ENCODE measurements around the gene SPEN. TPM values are rescaled to one million over a fixed set of nuclear protein-coding genes. Genes with fewer than 3 reads are reported as not detected.

The SPEN gene
- total and polyA plus RNA-seq, 2 of the 13 experiments (the other 11 are each of a cell fraction or from before 2014, with no cell fraction given) = 4.8 to 14.0 TPM

DNA sequence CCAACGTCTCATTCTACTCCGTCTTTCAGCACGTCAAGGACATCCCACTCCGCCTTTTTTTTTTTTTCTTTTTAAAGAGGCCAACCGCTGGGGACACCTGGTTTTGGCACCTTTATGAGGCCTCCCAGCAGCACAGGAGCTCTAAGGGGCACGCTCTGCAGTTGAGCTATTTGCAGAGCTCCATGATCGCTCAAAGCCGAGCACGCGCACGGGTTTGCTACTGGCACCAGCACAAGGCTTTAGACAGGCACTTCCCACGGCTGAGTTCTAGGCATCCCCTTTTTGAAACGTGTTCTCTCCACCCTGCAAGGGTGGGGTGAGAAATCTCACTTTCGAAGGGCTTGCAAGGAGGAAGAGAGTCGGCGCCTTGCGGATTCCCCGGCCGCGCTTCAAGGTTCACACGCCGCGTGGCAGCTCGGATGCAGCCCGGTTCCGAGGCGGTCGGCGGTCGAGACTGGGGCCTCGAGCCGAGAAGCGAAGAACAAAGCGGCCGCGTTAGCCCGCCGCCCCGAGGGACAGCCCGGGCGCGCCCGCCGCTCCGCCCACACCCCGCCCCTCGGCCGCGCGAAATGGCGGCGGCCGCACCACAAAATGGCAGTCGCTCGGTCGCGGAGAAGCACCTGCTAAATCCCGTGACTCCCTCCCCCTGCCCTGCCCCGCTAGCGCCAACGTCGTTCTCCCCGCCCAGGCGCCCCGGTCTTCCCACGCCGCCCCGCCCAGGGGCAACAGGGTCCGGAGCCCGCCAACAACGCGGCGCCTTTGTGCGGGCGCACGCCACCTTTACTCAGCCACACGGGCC, 12.9 kb upstream of the SPEN start (continued):
- TF ChIP-seq, protein P1, sequence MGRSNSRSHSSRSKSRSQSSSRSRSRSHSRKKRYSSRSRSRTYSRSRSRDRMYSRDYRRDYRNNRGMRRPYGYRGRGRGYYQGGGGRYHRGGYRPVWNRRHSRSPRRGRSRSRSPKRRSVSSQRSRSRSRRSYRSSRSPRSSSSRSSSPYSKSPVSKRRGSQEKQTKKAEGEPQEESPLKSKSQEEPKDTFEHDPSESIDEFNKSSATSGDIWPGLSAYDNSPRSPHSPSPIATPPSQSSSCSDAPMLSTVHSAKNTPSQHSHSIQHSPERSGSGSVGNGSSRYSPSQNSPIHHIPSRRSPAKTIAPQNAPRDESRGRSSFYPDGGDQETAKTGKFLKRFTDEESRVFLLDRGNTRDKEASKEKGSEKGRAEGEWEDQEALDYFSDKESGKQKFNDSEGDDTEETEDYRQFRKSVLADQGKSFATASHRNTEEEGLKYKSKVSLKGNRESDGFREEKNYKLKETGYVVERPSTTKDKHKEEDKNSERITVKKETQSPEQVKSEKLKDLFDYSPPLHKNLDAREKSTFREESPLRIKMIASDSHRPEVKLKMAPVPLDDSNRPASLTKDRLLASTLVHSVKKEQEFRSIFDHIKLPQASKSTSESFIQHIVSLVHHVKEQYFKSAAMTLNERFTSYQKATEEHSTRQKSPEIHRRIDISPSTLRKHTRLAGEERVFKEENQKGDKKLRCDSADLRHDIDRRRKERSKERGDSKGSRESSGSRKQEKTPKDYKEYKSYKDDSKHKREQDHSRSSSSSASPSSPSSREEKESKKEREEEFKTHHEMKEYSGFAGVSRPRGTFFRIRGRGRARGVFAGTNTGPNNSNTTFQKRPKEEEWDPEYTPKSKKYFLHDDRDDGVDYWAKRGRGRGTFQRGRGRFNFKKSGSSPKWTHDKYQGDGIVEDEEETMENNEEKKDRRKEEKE (IDR thresholded peaks at IDR 0.05) = no peak
- TF ChIP-seq XBP1 (CRISPR knock-in tag; IDR thresholded peaks at IDR 0.05) (peak; percentile 76; the same call in 1 of the 2 replicates), ZFP41 (CRISPR knock-in tag; IDR thresholded peaks at IDR 0.05; ENCODE audit: borderline replicate concordance) (no peak), DMAP1 (CRISPR knock-in tag; IDR thresholded peaks at IDR 0.05) (peak; percentile 82; the same call in 1 of the 2 replicates), KMT2A (CRISPR knock-in tag; IDR thresholded peaks at IDR 0.05) (0 out of 2 replicates have a peak, but pooled peaks have one; percentile 69), DNMT3B (CRISPR knock-in tag; conservative IDR thresholded peaks at IDR 0.05) (no peak), ARNTL (CRISPR knock-in tag; IDR thresholded peaks at IDR 0.05) (0 out of 2 replicates have a peak, but pooled peaks have one; percentile 59), ZBTB20 (CRISPR knock-in tag; IDR thresholded peaks at IDR 0.05; ENCODE audit: borderline replicate concordance, low read depth) (no peak; the same call in 1 of the 2 replicates), ZNF3 (CRISPR knock-in tag; IDR thresholded peaks at IDR 0.05) (no peak), ZNF83 (CRISPR knock-in tag; IDR thresholded peaks at IDR 0.05; ENCODE audit: borderline replicate concordance) (no peak), SETDB1 (CRISPR knock-in tag; IDR thresholded peaks at IDR 0.05; ENCODE audit: borderline replicate concordance) (no peak)
- TF ChIP-seq, protein P2, sequence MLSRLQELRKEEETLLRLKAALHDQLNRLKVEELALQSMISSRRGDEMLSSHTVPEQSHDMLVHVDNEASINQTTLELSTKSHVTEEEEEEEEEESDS (CRISPR knock-in tag; IDR thresholded peaks at IDR 0.05; ENCODE audit: borderline replicate concordance) = peak; percentile 60; the same call in 1 of the 2 replicates
- TF ChIP-seq, protein P3, sequence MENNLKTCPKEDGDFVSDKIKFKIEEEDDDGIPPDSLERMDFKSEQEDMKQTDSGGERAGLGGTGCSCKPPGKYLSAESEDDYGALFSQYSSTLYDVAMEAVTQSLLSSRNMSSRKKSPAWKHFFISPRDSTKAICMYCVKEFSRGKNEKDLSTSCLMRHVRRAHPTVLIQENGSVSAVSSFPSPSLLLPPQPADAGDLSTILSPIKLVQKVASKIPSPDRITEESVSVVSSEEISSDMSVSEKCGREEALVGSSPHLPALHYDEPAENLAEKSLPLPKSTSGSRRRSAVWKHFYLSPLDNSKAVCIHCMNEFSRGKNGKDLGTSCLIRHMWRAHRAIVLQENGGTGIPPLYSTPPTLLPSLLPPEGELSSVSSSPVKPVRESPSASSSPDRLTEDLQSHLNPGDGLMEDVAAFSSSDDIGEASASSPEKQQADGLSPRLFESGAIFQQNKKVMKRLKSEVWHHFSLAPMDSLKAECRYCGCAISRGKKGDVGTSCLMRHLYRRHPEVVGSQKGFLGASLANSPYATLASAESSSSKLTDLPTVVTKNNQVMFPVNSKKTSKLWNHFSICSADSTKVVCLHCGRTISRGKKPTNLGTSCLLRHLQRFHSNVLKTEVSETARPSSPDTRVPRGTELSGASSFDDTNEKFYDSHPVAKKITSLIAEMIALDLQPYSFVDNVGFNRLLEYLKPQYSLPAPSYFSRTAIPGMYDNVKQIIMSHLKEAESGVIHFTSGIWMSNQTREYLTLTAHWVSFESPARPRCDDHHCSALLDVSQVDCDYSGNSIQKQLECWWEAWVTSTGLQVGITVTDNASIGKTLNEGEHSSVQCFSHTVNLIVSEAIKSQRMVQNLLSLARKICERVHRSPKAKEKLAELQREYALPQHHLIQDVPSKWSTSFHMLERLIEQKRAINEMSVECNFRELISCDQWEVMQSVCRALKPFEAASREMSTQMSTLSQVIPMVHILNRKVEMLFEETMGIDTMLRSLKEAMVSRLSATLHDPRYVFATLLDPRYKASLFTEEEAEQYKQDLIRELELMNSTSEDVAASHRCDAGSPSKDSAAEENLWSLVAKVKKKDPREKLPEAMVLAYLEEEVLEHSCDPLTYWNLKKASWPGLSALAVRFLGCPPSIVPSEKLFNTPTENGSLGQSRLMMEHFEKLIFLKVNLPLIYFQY (CRISPR knock-in tag; IDR thresholded peaks at IDR 0.05; ENCODE audit: borderline replicate concordance) = peak; percentile 71; the same call in 1 of the 2 replicates
- TF ChIP-seq, protein P4, sequence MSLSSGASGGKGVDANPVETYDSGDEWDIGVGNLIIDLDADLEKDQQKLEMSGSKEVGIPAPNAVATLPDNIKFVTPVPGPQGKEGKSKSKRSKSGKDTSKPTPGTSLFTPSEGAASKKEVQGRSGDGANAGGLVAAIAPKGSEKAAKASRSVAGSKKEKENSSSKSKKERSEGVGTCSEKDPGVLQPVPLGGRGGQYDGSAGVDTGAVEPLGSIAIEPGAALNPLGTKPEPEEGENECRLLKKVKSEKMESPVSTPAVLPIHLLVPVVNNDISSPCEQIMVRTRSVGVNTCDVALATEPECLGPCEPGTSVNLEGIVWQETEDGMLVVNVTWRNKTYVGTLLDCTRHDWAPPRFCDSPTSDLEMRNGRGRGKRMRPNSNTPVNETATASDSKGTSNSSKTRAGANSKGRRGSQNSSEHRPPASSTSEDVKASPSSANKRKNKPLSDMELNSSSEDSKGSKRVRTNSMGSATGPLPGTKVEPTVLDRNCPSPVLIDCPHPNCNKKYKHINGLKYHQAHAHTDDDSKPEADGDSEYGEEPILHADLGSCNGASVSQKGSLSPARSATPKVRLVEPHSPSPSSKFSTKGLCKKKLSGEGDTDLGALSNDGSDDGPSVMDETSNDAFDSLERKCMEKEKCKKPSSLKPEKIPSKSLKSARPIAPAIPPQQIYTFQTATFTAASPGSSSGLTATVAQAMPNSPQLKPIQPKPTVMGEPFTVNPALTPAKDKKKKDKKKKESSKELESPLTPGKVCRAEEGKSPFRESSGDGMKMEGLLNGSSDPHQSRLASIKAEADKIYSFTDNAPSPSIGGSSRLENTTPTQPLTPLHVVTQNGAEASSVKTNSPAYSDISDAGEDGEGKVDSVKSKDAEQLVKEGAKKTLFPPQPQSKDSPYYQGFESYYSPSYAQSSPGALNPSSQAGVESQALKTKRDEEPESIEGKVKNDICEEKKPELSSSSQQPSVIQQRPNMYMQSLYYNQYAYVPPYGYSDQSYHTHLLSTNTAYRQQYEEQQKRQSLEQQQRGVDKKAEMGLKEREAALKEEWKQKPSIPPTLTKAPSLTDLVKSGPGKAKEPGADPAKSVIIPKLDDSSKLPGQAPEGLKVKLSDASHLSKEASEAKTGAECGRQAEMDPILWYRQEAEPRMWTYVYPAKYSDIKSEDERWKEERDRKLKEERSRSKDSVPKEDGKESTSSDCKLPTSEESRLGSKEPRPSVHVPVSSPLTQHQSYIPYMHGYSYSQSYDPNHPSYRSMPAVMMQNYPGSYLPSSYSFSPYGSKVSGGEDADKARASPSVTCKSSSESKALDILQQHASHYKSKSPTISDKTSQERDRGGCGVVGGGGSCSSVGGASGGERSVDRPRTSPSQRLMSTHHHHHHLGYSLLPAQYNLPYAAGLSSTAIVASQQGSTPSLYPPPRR (CRISPR knock-in tag; IDR thresholded peaks at IDR 0.05; ENCODE audit: borderline replicate concordance) = peak; percentile 72
- TF ChIP-seq, protein P5, sequence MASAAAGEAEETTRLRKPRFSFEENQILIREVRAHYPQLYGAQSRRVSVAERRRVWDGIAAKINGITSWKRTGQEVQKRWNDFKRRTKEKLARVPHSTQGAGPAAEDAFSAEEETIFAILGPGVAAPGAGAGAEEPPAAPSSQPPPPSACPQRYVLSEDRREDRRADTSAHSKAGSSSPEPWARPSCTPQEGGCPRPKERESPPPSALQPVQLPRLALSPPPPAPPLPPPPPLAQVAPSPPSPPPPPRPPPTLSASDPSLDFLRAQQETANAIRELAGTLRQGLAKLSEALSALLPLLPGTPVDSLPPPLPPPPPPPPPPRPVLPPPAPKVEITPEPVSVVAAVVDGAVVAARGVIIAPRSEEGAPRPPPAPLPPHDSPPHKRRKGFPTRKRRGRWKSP (CRISPR knock-in tag; IDR thresholded peaks at IDR 0.05) = peak; percentile 50
